ENCODE results near the gene PLCG1. TPM values are rescaled to one million over a fixed set of nuclear protein-coding genes. Genes with fewer than 3 reads are reported as not detected.

Gene PLCG1
- total RNA-seq, 2 donors from 2014 or later = 185 to 255 TPM

DNA sequence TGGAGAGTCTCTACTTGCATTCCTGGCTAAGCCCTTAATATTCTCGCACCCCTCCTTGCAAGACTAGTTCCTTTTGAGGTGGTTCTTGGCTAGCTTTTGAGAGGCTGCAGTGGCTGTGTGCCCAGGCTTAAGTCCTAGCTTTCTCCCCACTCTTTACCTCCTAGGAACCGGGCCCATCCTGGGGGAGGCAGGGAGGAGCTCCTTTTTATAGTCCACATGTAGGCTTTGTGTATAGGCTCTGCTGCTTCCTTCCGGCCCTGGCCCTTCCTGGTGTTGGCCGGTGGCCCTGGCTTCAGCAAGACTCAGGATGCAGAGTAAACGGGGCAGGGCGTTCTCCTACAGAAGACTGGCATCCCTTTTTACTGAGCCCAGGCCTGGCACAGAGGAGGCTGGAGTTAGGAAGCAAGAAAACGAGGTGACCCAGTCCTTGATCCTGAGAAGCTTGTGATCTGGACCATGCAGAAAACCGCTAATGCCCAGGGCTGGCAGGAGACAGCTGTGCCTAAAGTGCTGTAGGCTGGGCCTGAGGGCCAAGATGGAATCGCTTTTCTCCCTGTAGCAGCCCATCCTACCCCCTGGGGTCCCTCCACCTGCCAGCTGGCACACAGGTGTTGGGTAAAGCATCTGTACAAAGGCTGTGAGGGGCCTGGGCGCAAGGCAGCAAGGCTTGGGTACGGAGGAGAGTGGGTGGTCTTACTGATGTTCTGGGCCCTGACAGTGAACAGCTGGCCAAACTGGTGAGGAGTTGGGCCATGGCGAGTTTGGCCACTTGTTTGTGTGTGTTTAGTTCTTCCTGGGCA is 8.7 kb downstream of the PLCG1 start:
- peaks cover 31 to 76% of the 10 kb centered on the region in 2 donors for H3K4me1 ChIP-seq (ENCODE audit: control insufficient read depth in 1 of 2, low read depth in 2 of 2)
- TF ChIP-seq, protein P1, sequence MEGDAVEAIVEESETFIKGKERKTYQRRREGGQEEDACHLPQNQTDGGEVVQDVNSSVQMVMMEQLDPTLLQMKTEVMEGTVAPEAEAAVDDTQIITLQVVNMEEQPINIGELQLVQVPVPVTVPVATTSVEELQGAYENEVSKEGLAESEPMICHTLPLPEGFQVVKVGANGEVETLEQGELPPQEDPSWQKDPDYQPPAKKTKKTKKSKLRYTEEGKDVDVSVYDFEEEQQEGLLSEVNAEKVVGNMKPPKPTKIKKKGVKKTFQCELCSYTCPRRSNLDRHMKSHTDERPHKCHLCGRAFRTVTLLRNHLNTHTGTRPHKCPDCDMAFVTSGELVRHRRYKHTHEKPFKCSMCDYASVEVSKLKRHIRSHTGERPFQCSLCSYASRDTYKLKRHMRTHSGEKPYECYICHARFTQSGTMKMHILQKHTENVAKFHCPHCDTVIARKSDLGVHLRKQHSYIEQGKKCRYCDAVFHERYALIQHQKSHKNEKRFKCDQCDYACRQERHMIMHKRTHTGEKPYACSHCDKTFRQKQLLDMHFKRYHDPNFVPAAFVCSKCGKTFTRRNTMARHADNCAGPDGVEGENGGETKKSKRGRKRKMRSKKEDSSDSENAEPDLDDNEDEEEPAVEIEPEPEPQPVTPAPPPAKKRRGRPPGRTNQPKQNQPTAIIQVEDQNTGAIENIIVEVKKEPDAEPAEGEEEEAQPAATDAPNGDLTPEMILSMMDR (IDR thresholded peaks at IDR 0.05) = no peak
- ATAC-seq (ENCODE audit: insufficient number of reproducible peaks, low FRiP score, low read depth) = no peak

DNA sequence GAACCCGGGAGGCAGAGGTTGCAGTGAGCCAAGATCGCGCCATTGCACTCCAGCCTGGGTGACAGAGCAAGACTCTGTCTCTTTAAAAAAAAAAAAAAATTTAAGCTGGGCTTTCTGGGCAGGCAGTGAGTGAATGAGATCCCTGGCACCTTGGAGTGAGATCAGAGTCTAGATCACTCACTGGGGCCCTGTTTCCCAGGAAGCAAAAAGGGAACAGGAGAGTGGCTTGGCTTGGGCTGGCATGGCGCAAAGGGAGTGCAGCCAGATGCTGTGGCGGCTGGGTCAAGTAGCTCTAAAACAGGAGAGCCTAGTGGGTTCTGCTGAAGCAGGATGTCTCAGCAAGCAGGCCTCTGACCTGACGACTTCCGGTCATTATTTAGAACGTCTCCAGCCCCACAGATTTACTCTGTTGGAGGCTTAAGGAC is 10.4 kb downstream of the PLCG1 start:
- TF ChIP-seq, protein P1 (IDR thresholded peaks at IDR 0.05) = no peak
- ATAC-seq (ENCODE audit: insufficient number of reproducible peaks, low FRiP score, low read depth) (peak; percentile 40), DNase-seq (ENCODE audit: low spot score) (no peak)
- Histone ChIP-seq H3K4me3 (no peak overlapping the region), H3K27ac (peak overlapping the region; percentile 73 to 86), H3K4me1 (ENCODE audit: control insufficient read depth in 1 of 2, low read depth in 2 of 2) (peaks cover 41 to 73% of the 10 kb centered on the region in 2 donors), H3K9me3 (no peaks in the 10 kb centered on the region), H3K36me3 (no peaks in the 10 kb centered on the region), H3K27me3 (replicated peaks; ENCODE audit: insufficient read depth) (no peaks in the 10 kb centered on the region)

More for the DNA sequence above, 8.7 kb downstream of the PLCG1 start:
- Histone ChIP-seq H3K27ac (peak overlapping the region; percentile 67 to 86), H3K27me3 (replicated peaks; ENCODE audit: insufficient read depth) (no peaks in the 10 kb centered on the region), H3K36me3 (no peaks in the 10 kb centered on the region), H3K4me3 (no peak overlapping the region), H3K9me3 (no peaks in the 10 kb centered on the region)
- no peak for DNase-seq (ENCODE audit: low spot score)

DNA sequence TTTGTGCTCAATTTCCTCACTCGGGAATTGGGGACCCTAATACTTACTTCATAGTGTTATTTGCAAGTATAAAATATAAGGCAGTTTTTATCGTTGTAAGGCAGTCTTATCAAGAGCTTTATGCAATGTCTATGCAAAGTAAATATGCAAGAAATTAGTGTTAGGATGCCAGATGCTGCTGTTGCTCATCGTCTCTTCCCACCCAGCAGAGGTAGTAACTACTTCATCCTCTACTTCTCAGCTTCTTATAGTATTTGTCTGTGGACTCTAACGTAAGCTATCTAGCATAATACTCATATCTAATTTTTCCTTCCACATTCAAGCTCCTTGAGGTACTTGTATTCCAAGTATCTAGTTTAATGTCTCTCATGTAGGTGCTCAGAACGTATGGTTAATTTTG is 11.6 kb downstream of the PLCG1 start:
- Histone ChIP-seq H3K4me1 (ENCODE audit: control insufficient read depth in 1 of 2, low read depth in 2 of 2) (peaks cover 41 to 82% of the 10 kb centered on the region in 2 donors), H3K27me3 (replicated peaks; ENCODE audit: insufficient read depth) (no peaks in the 10 kb centered on the region), H3K9me3 (no peaks in the 10 kb centered on the region), H3K27ac (peak overlapping the region; percentile 11 to 86), H3K36me3 (no peaks in the 10 kb centered on the region), H3K4me3 (no peak overlapping the region)
- TF ChIP-seq, protein P1 (IDR thresholded peaks at IDR 0.05) = no peak
- ATAC-seq (ENCODE audit: insufficient number of reproducible peaks, low FRiP score, low read depth) (no peak), DNase-seq (ENCODE audit: low spot score) (no peak)

DNA sequence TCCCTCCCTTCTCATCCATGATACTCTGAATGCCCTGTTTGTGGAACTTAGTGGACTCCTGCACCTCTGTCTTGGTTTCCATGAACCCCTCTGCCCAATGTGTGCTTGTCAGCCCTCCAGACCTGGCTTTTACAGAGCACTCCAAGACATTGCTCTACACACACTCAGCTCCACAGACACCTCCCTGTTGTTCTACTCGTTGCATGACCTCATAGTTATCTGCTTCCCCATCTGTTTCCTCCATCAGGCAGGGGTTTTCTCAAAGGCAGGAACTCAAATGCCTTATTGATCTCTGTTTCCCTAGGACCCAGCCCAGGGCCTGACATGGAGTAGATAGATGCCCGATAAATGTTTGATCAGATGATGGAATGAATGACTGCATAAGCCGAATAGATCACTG is 13.3 kb downstream of the PLCG1 start:
- no peak for DNase-seq (ENCODE audit: low spot score)
- H3K4me1 ChIP-seq (ENCODE audit: control insufficient read depth in 1 of 2, low read depth in 2 of 2) = peaks cover 38 to 94% of the 10 kb centered on the region in 2 donors
- no peak overlapping the region for H3K4me3 ChIP-seq
- H3K9me3 ChIP-seq = no peaks in the 10 kb centered on the region
- no peaks in the 10 kb centered on the region for H3K27me3 ChIP-seq (replicated peaks; ENCODE audit: insufficient read depth)
- no peak overlapping the region for H3K27ac ChIP-seq
- TF ChIP-seq, protein P1 (IDR thresholded peaks at IDR 0.05) = no peak
- no peaks in the 10 kb centered on the region for H3K36me3 ChIP-seq
- ATAC-seq (ENCODE audit: insufficient number of reproducible peaks, low FRiP score, low read depth) = no peak

DNA sequence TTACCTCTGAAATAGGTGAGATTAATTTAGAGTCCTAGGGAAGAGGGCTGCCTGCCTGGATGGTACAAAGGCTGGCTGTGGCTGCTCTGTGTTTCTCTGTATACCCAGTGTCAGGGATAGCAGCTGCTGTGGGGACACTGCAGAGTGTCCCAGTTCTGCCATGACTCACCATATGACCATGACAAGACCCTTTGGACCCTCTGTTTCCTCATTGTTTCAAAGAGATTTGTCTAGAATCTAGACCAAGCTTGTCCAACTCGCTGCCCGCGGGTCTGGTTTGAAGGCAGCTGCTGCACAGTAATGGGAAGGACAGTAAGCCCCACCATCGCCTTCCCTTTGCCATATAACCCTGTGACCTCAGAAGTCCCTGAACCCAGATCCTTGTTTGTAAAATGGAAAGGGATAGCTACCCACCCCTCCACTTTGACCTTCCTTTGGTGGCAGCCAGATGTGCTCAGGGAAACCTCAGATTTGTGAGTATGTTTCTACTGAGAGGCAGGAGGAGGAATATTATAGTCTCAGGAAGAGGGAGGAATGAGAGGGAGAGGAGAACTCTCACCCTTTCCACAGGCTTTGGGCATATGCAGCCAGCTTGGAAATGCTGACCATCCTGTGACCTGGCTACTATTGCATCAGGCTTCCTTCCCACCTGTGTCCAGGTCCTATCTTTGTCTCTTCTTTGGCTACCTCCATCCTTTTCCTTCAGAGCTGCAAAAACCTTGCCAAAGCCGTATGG is 14.0 kb downstream of the PLCG1 start:
- no peaks in the 10 kb centered on the region for H3K9me3 ChIP-seq
- H3K36me3 ChIP-seq = no peaks in the 10 kb centered on the region
- no peak overlapping the region for H3K4me3 ChIP-seq
- DNase-seq (ENCODE audit: low spot score) (no peak), ATAC-seq (ENCODE audit: insufficient number of reproducible peaks, low FRiP score, low read depth) (no peak)
- peaks cover 32 to 92% of the 10 kb centered on the region in 2 donors for H3K4me1 ChIP-seq (ENCODE audit: control insufficient read depth in 1 of 2, low read depth in 2 of 2)
- no peaks in the 10 kb centered on the region for H3K27me3 ChIP-seq (replicated peaks; ENCODE audit: insufficient read depth)
- TF ChIP-seq, protein P1 (IDR thresholded peaks at IDR 0.05) = no peak
- no peak overlapping the region for H3K27ac ChIP-seq

All from thoracic aorta (tissue), 2 donors.